Measurements from ENCODE around the gene PRRG3. TPM values are rescaled to one million over a fixed set of nuclear protein-coding genes. Genes with fewer than 3 reads are reported as not detected.

Gene PRRG3
- total and polyA plus RNA-seq, 4 donors: 0.49 to 2.8 TPM; not detected in 2

GRCh38 chrX:151713849-151714248 is 18.6 kb downstream of the PRRG3 start:
- ATAC-seq (ENCODE audit: low FRiP score) (no peak), DNase-seq (peak in 1 of 2 donors; percentile 61)
- 46 to 65% methylated on average over 3 of the region's 3 CpGs for WGBS, 2 donors
- Histone ChIP-seq H3K9me3 (ENCODE audit: control insufficient read depth, low read length) (no peaks in the 10 kb centered on the region), H3K27me3 (ENCODE audit: control insufficient read depth in 1 of 2, insufficient read depth in 2 of 2, low read length in 1 of 2) (no peaks in the 10 kb centered on the region), H3K4me3 (ENCODE audit: low read length in 2 of 2) (no peak overlapping the region), H3K27ac (ENCODE audit: low read depth in 1 of 2, low read length in 2 of 2) (no peak overlapping the region), H3K4me1 (ENCODE audit: control insufficient read depth in 1 of 2, insufficient read depth in 2 of 2, low read length in 2 of 2) (no peaks in the 10 kb centered on the region), H3K36me3 (ENCODE audit: control insufficient read depth in 1 of 2, insufficient read depth in 2 of 2, low read length in 1 of 2) (no peaks in the 10 kb centered on the region)
- intact Hi-C loops (cut with DNase I): no loop called here

DNA sequence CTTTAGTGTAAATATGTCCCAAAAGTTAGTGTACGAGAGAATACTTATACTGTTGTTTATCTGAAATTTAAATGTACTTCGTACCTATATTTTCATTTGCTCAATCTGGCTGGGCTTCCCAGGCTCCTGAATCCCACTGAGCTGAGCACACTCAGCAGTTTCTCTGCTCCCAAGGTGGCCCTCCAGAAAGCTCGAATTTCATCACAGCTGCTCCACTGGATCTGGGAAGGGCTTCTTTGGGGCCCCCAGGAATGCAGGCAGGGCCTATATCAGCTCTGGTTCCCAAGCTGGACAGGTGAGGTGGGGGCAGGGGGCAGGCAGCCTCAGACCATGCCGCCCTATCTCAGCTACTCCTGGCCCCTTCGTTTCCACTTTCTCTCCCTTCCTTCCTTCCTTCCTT is 19.1 kb downstream of the PRRG3 start:
- no peaks in the 10 kb centered on the region for H3K9me3 ChIP-seq (ENCODE audit: control insufficient read depth, low read length)
- ATAC-seq (ENCODE audit: low FRiP score): no peak
- H3K4me3 ChIP-seq (ENCODE audit: low read length in 2 of 2): no peak overlapping the region
- no peak overlapping the region for H3K27ac ChIP-seq (ENCODE audit: low read depth in 1 of 2, low read length in 2 of 2)
- whole genome bisulfite sequencing, 2 donors: 45 to 66% methylated on average over 5 of the region's 5 CpGs
- no peak for DNase-seq
- intact Hi-C loops (cut with DNase I): no loop called here
- H3K4me1 ChIP-seq (ENCODE audit: control insufficient read depth in 1 of 2, insufficient read depth in 2 of 2, low read length in 2 of 2): no peaks in the 10 kb centered on the region
- H3K27me3 ChIP-seq (ENCODE audit: control insufficient read depth in 1 of 2, insufficient read depth in 2 of 2, low read length in 1 of 2): no peaks in the 10 kb centered on the region
- no peaks in the 10 kb centered on the region for H3K36me3 ChIP-seq (ENCODE audit: control insufficient read depth in 1 of 2, insufficient read depth in 2 of 2, low read length in 1 of 2)

GRCh38 chrX:151715752-151716151 is 20.5 kb downstream of the PRRG3 start, which contains the start of gene FATE1:
Gene FATE1 (plus strand): TSS chrX:151716035. CDS start chrX:151716120, 85 bp downstream.
- Histone ChIP-seq H3K27ac (ENCODE audit: low read depth in 1 of 2, low read length in 2 of 2) (no peak within 1 kb of the TSS), H3K4me3 (ENCODE audit: low read length in 2 of 2) (no peak within 1 kb of the TSS), H3K27me3 (ENCODE audit: control insufficient read depth in 1 of 2, insufficient read depth in 2 of 2, low read length in 1 of 2) (no peaks in the 10 kb centered on the region), H3K4me1 (ENCODE audit: control insufficient read depth in 1 of 2, insufficient read depth in 2 of 2, low read length in 2 of 2) (no peaks in the 10 kb centered on the region), H3K36me3 (ENCODE audit: control insufficient read depth in 1 of 2, insufficient read depth in 2 of 2, low read length in 1 of 2) (no peaks in the 10 kb centered on the region), H3K9me3 (ENCODE audit: control insufficient read depth, low read length) (no peaks in the 10 kb centered on the region)
- DNase-seq (no peak), ATAC-seq (ENCODE audit: low FRiP score) (no peak)
- intact Hi-C loops (cut with DNase I): no loop called here
- WGBS, 2 donors: 76 to 88% methylated on average over 3 of the region's 3 CpGs

DNA sequence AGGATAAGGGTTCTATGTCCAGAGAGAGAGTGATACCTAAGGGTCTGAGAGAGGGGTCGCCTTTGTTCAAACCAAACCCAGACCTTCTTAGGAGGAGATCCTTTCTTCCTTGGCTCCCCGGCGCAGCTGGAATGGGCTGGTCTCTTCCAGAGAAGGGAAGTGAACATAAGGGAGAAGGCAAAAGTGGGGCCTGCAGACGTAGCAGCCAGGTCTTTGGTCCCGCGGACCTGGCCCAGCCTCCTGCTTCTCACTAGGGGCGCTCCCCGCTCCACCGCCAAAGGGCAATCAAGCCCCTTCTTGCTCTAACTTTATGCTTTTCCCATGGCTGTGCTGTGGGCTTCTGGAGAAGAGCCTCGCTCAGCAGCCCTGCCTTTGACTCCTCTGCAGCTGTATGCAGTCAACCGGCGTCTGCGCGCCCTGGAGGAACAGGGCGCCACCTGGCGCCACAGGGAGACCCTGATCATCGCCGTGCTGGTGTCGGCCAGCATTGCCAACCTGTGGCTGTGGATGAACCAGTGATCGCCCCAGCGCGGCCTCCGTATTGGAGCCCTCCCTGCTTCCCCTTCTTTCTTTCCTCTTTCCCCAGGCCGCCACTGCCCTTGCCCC is 27.1 kb downstream of the PRRG3 start:
- intact Hi-C loops (cut with DNase I): no loop called here
- no peaks in the 10 kb centered on the region for H3K9me3 ChIP-seq (ENCODE audit: control insufficient read depth, low read length)
- no peaks in the 10 kb centered on the region for H3K27me3 ChIP-seq (ENCODE audit: control insufficient read depth in 1 of 2, insufficient read depth in 2 of 2, low read length in 1 of 2)
- ATAC-seq (ENCODE audit: low FRiP score) (no peak), DNase-seq (peak in 1 of 2 donors; percentile 76)
- no peak overlapping the region for H3K4me3 ChIP-seq (ENCODE audit: low read length in 2 of 2)
- 36 to 47% methylated on average over 23 to 24 of the region's 24 CpGs for WGBS, 2 donors
- H3K4me1 ChIP-seq (ENCODE audit: control insufficient read depth in 1 of 2, insufficient read depth in 2 of 2, low read length in 2 of 2): no peaks in the 10 kb centered on the region
- no peaks in the 10 kb centered on the region for H3K36me3 ChIP-seq (ENCODE audit: control insufficient read depth in 1 of 2, insufficient read depth in 2 of 2, low read length in 1 of 2)
- H3K27ac ChIP-seq (ENCODE audit: low read depth in 1 of 2, low read length in 2 of 2): no peak overlapping the region

- no peaks in the 10 kb centered on the region for H3K4me1 ChIP-seq (ENCODE audit: control insufficient read depth in 1 of 2, insufficient read depth in 2 of 2, low read length in 2 of 2)
- no peak overlapping the region for H3K27ac ChIP-seq (ENCODE audit: low read depth in 1 of 2, low read length in 2 of 2)
- DNase-seq (peak in 1 of 2 donors; percentile 35), ATAC-seq (ENCODE audit: low FRiP score) (no peak)
- intact Hi-C loops (cut with DNase I): no loop called here
- no peaks in the 10 kb centered on the region for H3K9me3 ChIP-seq (ENCODE audit: control insufficient read depth, low read length)
- WGBS, 2 donors: 80 to 92% methylated on average over 7 of the region's 7 CpGs
- no peaks in the 10 kb centered on the region for H3K36me3 ChIP-seq (ENCODE audit: control insufficient read depth in 1 of 2, insufficient read depth in 2 of 2, low read length in 1 of 2)
- no peak overlapping the region for H3K4me3 ChIP-seq (ENCODE audit: low read length in 2 of 2)
- no peaks in the 10 kb centered on the region for H3K27me3 ChIP-seq (ENCODE audit: control insufficient read depth in 1 of 2, insufficient read depth in 2 of 2, low read length in 1 of 2)
Observed at GRCh38 chrX:151723156-151723760, 28.0 kb downstream of the PRRG3 start.

- peak in 1 of 2 donors; percentile 54 for DNase-seq
- no peak overlapping the region for H3K27ac ChIP-seq (ENCODE audit: low read depth in 1 of 2, low read length in 2 of 2)
- no peaks in the 10 kb centered on the region for H3K27me3 ChIP-seq (ENCODE audit: control insufficient read depth in 1 of 2, insufficient read depth in 2 of 2, low read length in 1 of 2)
- H3K9me3 ChIP-seq (ENCODE audit: control insufficient read depth, low read length): no peaks in the 10 kb centered on the region
- no peaks in the 10 kb centered on the region for H3K4me1 ChIP-seq (ENCODE audit: control insufficient read depth in 1 of 2, insufficient read depth in 2 of 2, low read length in 2 of 2)
- 42 to 51% methylated on average over 7 of the region's 7 CpGs for WGBS, 2 donors
- no peaks in the 10 kb centered on the region for H3K36me3 ChIP-seq (ENCODE audit: control insufficient read depth in 1 of 2, insufficient read depth in 2 of 2, low read length in 1 of 2)
- intact Hi-C loops (cut with DNase I): no loop called here
- no peak for ATAC-seq (ENCODE audit: low FRiP score)
- no peak overlapping the region for H3K4me3 ChIP-seq (ENCODE audit: low read length in 2 of 2)
Observed at GRCh38 chrX:151724563-151725337, 29.5 kb downstream of the PRRG3 start.

DNA sequence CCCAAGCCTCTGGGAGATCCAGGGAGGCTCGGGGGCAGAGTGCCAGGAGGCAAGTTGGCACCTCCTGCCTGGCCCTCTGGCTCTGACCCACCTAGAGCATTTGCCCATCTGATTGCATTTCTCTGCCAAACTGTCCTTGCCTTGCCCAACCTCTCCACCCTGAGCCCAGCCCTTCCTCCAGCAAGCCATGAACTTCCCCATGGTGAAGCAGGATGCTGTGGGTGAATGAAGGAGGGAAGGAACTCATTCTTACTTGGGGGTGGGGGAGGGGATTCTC is 30.0 kb downstream of the PRRG3 start:
- Histone ChIP-seq H3K4me1 (ENCODE audit: control insufficient read depth in 1 of 2, insufficient read depth in 2 of 2, low read length in 2 of 2) (no peaks in the 10 kb centered on the region), H3K9me3 (ENCODE audit: control insufficient read depth, low read length) (no peaks in the 10 kb centered on the region), H3K36me3 (ENCODE audit: control insufficient read depth in 1 of 2, insufficient read depth in 2 of 2, low read length in 1 of 2) (no peaks in the 10 kb centered on the region), H3K27me3 (ENCODE audit: control insufficient read depth in 1 of 2, insufficient read depth in 2 of 2, low read length in 1 of 2) (no peaks in the 10 kb centered on the region), H3K27ac (ENCODE audit: low read depth in 1 of 2, low read length in 2 of 2) (no peak overlapping the region), H3K4me3 (ENCODE audit: low read length in 2 of 2) (no peak overlapping the region)
- WGBS, 2 donors: 10 to 18% methylated on average over 1 of the region's 1 CpG
- ATAC-seq (ENCODE audit: low FRiP score) (no peak), DNase-seq (peak in 1 of 2 donors; percentile 58)
- intact Hi-C loops (cut with DNase I): no loop called here

- no peak for ATAC-seq (ENCODE audit: low FRiP score)
- H3K4me1 ChIP-seq (ENCODE audit: control insufficient read depth in 1 of 2, insufficient read depth in 2 of 2, low read length in 2 of 2): no peaks in the 10 kb centered on the region
- WGBS, 2 donors: 67 to 89% methylated on average over 5 of the region's 5 CpGs
- no peaks in the 10 kb centered on the region for H3K27me3 ChIP-seq (ENCODE audit: control insufficient read depth in 1 of 2, insufficient read depth in 2 of 2, low read length in 1 of 2)
- H3K36me3 ChIP-seq (ENCODE audit: control insufficient read depth in 1 of 2, insufficient read depth in 2 of 2, low read length in 1 of 2): no peaks in the 10 kb centered on the region
- H3K9me3 ChIP-seq (ENCODE audit: control insufficient read depth, low read length): no peaks in the 10 kb centered on the region
- H3K4me3 ChIP-seq (ENCODE audit: low read length in 2 of 2): no peak overlapping the region
- DNase-seq: peak in 1 of 2 donors; percentile 27
- intact Hi-C loops (cut with DNase I): no loop called here
- H3K27ac ChIP-seq (ENCODE audit: low read depth in 1 of 2, low read length in 2 of 2): no peak overlapping the region
Observed at GRCh38 chrX:151726751-151727150, 31.5 kb downstream of the PRRG3 start.

DNA sequence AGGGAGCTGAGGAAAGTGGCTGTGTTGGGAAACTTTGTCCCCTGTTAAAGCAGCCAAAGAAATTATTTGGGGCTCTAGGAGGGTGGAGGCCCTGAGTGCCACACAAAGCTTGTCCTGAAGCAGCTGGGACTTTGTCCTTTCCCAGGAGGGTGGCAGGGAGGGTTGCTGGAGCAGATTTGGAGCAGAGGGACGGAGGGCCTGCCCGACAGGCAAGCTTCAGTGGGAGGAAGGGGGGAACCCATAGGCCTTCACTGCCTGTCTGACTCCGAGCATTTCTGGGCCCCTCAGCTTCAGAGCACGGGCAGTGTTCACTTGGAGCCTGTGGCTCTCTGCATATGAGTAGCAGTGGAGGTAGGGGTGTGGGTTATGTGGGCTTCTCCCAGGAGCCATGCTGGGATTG is 32.1 kb downstream of the PRRG3 start:
- no peaks in the 10 kb centered on the region for H3K27me3 ChIP-seq (ENCODE audit: control insufficient read depth in 1 of 2, insufficient read depth in 2 of 2, low read length in 1 of 2)
- ATAC-seq (ENCODE audit: low FRiP score): no peak
- no peak overlapping the region for H3K27ac ChIP-seq (ENCODE audit: low read depth in 1 of 2, low read length in 2 of 2)
- no peaks in the 10 kb centered on the region for H3K4me1 ChIP-seq (ENCODE audit: control insufficient read depth in 1 of 2, insufficient read depth in 2 of 2, low read length in 2 of 2)
- H3K9me3 ChIP-seq (ENCODE audit: control insufficient read depth, low read length): no peaks in the 10 kb centered on the region
- 77 to 89% methylated on average over 4 of the region's 4 CpGs for WGBS, 2 donors
- intact Hi-C loops (cut with DNase I): no loop called here
- H3K36me3 ChIP-seq (ENCODE audit: control insufficient read depth in 1 of 2, insufficient read depth in 2 of 2, low read length in 1 of 2): no peaks in the 10 kb centered on the region
- no peak overlapping the region for H3K4me3 ChIP-seq (ENCODE audit: low read length in 2 of 2)
- DNase-seq: peak in 1 of 2 donors; percentile 38
